HG02970 (cell line): ENCODE measurements around the gene NXPH3.
"Not testable (repeated sequence)": the region's sequence is repeated elsewhere in the genome, so short reads cannot be mapped to it uniquely, and the experiment has no call there.

ENCODE experiments used
- ATAC-seq: cut with Tn5 transposase; IDR thresholded peaks from one replicate; pipeline ENCODE4 v1.9.1; 2021; ENCODE audit warnings: mild to moderate bottlenecking, moderate library complexity, moderate number of reproducible peaks; ENCODE audit not compliant: unreplicated experiment, low FRiP score

Gene NXPH3

GRCh38 chr17:49575679-49576087 lies at the start of gene NXPH3:
TSS of gene NXPH3 (plus strand) at chr17:49575871. CDS start at chr17:49576220, 349 bp downstream.
- ATAC-seq, result no peak

DNA sequence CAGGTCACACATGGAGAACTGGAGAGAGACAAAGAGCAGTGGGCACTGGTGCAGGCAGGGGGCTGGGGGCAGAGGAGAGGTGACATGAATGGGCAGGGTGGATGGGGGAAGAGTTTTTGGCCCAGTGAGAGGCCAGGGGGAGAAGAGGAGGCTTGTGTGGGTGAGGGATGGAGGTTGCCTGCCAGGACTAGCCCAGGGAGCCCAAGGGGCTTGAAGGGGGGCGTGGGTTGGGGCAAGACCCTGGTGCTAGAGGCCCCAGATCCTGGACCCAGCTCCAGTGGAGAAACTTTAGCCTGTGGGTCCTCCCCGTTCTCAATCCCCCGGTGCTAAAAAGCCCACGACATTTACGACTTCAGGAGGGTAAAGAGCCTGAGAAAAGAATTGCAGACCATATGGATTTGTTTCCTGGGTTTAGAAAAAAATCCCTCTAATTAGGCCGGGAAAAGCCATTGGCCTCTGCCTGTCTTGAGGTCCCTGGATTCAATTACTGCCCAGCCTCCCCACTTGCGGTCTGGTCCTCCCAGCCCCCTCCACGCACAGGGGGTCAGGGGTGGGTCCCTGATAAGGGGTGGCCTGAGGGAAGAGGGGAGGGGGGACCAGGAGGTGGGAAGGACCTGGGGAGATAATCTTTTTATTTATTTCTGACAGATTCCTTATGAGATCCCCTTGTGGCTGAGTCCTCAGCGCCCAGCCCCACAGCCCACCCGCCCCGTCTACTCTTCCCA lies 47.6 kb upstream of the NXPH3 start:
- no peak for ATAC-seq

DNA sequence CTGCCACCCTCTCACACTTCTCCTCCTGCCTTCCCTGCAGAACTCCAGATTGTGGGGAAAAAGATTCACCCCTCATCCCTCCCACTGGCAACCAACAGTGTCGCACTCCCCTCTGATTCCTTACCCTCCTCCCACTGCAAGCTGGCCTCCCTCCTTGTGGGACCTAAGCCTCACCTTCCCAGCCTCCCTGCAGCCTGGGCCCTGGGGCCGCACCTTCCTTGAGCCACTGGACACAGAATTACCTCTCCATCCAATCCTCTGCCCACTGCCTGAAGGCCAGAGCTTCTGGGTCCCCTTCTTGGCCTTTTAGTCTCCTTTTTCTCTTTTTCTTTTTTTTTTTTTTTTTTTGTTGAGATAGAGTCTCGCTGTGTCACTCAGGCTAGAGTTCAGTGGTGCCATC lies 46.7 kb upstream of the NXPH3 start:
- ATAC-seq, result no peak

DNA sequence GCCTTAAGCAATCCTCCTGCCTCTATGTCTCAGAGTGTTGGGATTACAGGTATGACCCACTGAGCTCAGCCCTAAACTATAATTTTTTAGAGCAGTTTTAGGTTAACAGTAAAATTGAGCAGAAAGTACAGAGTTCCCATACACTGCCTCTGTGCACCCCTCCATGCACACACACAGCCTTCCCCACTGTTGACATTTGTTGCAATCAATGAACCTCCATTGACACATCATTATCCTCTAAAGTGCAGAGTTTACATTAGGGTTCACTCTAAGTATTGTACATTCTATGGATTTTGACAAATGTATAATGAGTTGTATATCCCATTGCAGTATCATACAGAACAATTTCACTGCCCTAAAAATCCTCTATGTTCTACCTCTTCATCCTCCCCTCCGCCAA lies 45.6 kb upstream of the NXPH3 start:
- ATAC-seq, result no peak

DNA sequence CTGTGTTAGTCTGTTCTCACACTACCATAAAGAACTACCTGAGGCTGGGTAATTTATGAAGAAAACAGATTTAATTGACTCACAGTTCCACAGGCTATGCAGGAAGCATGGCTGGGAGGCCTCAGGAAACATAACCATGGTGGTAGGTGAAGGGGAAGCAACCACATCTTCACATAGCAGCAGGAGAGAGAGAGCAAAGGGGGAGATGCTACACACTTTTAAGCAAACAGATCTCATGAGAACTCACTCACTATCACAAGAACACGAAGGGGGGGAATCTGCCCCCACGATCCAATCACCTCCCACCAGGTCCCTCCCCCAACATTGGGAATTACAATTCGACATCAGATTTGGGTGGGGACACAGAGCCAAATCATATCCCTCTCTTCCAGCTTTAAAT lies 31.8 kb upstream of the NXPH3 start:
- ATAC-seq, result no peak

GRCh38 chr17:49545007-49545660 lies 30.5 kb upstream of the NXPH3 start:
- no peak for ATAC-seq

DNA sequence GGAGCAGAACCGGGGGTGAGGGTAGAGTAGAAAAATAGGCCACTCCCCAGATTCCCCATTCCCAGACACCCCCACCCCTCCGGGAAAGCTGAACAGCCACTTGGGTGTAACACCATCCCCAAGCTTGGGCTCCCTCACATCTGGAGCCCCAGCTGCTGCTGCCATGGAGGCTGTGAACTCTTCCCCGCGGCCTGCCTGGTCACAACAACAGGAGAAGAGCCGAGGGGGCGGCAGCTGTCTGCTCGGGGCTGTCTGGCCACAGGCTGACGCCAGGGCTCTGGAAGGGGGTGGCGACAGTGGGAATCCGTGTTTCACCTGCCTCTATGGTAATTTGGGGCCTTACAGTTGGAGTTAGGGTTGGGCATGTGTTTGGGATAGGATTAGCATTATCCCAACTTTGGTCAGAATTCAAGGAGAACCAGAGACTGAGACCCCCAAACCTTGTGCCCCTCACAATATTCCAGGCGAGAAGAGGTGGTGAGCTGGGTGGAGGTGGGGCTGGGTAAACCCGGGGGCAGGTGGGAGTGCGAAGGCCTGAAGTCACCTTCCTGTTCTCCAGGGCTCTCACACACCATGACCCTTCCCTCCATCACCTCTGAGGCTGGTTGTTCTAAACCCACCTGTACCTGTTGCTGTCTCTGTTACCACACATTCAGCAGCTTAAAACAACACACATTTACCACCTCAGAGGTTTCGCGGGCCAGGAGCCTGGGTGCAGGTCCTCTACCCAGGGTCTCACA lies 29.7 kb upstream of the NXPH3 start:
- no peak for ATAC-seq

DNA sequence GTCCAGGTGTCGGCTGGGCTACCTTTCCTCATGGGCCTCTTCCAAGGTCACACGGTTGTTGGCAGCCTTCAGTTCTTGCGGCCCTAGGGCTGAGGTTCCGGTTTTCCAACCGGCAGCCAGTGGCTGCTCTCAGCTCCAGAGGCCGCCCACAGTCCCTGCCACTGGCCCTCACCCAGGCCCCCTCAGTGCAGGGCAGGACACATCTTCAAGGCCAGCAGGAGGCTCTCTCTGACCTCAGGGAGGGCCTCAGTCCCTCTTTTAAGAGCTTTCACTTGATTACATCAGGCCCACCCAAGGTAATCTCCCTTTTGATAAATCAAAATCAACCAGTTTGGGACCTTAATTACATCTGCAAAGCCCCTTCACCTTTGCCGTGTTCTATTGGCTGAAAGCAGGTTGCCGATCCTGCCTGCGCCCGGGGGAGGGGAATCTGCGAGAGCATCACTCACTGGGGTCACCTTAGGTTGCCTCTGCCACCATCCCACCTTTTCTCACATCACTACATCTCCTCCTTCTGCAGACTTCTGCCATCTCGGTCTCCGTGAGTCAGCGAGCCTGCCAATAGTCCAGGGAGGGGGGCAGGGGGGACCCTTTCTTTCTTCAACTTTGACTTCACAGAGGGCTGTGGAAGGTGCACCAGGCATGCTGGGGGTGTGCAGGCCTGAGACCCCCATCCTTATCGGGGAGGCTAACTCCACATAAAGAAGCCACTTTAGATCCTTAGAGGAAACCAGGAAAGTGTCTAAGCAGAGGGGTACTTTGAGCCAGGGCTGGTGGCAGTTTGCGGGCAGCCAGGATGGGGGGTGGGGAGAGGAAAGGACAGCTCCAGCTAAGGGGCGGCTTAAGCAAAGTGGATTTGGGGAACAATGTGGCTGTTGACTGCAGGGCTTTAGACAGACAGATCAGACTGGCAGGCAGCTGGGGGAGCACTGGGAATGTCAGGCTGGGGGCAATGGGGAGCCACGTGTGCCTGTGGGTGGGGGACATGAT lies 28.8 kb upstream of the NXPH3 start:
- no peak for ATAC-seq

DNA sequence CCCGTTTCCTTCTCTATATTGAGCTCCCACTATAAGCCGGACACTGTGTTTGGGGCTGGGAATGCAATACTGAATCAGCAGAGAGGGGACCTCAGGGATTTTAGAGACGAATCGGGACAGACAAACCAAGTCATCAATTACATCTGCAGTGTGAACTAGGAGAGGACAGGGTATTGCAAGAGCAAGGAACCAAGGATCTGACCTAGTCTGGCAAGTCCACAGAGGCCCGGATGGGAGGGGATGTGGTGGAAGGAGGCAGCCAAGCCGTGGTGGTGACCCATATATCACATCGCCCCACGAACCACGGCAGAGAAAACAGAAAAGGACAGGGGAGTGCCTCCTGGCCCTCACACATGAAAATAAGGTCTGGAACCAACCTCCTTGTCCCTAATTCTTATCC lies 28.1 kb upstream of the NXPH3 start:
- ATAC-seq, result no peak

- ATAC-seq, result no peak
These were observed 27.6 kb upstream of the NXPH3 start for GRCh38 chr17:49548051-49548505.

- no peak for ATAC-seq
These were observed 27.0 kb upstream of the NXPH3 start for GRCh38 chr17:49548506-49549310.

DNA sequence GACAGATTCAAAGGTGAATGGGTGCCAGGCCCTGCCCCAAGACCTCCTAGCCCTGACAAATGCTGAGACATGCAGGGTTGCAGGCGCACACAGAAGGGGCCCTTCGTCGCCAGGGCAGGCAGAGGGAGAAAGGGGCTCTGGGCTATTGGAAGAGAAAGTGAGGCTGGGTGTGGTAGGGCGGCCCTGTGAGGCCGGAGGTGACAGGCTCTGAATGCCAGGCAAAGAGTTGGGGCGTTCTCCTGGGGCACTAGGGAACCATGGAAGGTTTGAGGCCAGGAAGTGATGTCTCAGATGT lies 26.4 kb upstream of the NXPH3 start:
- ATAC-seq, result no peak

- no peak for ATAC-seq
These were observed 25.7 kb upstream of the NXPH3 start for GRCh38 chr17:49549691-49550678.

- not testable (repeated sequence) for ATAC-seq
These were observed 24.9 kb upstream of the NXPH3 start for GRCh38 chr17:49550764-49551163.

GRCh38 chr17:49551221-49552069 lies 24.2 kb upstream of the NXPH3 start:
- no peak for ATAC-seq

DNA sequence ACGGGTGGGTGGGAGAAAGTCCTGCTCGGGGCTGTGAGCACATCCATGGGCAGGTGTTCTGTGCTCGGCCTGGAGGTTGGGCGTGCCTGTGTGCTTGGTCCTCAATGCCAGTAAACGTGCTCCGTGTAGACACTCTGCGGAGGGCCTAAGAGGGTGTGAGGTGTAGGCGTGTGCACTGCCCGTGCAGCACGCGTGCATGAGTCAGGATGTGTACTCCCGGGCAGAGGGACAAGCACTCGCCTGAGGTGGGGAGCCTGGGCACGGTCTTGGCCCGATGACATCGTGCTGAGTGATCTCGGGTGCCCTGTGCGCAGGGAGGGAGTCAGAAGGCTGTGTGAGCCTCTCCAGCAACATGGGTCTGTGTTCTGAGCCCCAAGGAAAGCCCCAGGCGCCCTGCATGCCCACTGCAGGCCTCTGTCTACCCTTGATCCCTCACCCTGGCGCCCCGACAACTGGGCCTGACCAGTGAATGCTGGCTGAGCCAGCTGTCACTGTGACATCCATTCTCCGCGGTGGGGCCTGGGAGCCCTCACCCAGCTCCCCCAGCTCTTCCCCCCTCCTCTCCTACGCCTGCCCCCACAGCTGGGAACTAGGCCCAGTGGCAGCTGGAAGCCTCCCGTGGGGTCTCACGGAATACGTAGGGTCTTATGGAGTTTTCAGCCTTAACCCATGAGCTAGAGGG lies 23.5 kb upstream of the NXPH3 start:
- no peak for ATAC-seq
